IPS-NIHi11 (cell line): ENCODE data around the gene EFCAB9.

Source experiments
- DNase-seq: peaks from one replicate; pipeline ENCODE4 v3.0.0; 2012; ENCODE audit warnings: mixed read lengths, low spot score

EFCAB9 gene

DNA sequence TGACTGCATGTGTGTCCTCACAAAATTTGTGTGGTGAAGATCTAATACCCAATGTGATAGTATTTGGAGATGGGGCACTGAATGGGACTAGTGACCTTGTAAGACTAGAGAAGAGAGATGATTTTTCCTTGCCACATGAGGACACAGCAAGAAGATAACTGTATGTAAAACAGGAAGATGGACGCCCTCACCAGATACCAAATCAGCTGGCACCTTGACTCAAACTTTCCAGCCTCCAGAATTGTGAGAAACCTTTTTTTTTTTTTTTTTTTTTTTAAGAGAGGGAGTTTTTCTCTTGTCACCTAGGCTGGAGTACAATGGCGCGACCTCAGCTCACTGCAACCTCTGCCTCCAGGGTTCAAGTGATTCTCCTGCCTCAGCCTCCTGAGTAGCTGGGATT is 49.3 kb downstream of the EFCAB9 start:
- no peak for DNase-seq

GRCh38 chr5:172245046-172245445 is 51.1 kb downstream of the EFCAB9 start:
- no peak for DNase-seq

GRCh38 chr5:172245703-172246125 is 51.7 kb downstream of the EFCAB9 start:
- no peak for DNase-seq

DNA sequence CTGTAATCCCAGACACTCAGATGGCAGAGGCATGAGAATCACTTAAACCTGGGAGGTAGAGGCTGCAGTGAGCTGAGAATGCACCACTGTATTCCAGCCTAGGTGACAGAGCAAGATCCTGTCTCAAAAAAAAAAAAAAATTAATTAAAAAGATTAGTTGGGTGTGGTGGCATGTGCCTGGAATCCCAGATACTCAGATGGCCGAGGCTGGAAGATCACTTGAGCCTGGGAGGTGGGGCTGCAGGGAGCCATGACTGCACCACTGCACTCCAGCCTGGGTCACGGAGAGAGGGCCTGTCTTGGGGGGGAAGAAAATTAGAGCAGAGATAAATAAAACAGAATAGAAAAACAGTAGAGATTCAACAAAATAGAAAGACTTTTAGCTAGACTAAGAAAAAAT is 54.7 kb downstream of the EFCAB9 start:
- no peak for DNase-seq

DNA sequence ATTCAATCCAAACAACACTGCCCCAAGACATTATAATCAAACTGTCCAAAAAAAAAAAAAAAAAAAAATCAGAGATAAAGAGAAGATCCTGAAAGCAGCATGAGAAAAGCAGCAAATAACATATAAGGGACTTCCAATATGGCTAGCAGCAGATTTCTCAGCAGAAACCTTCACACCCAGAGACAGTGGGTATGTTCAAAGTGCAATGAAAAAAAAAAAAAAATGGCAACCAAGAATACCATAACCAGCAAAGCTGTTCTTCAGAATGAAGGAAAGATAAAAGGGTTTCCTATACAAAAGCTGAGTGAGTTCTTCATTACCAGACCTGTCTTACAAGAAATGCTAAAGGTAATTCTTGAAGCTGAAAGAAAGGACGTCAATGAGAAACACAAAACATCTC is 57.4 kb downstream of the EFCAB9 start:
- DNase-seq: no peak

- no peak for DNase-seq
These were observed 58.5 kb downstream of the EFCAB9 start for GRCh38 chr5:172252501-172252900.
